Vagina (tissue), 2 donors: ENCODE measurements around the gene VWA3A. TPM values are rescaled to one million over a fixed set of nuclear protein-coding genes. Genes with fewer than 3 reads are reported as not detected.

Experiments used
- DNase-seq, 2 donors: peaks; one replicate each; pipeline ENCODE4 v3.0.0-alpha.2; 2017; ENCODE audit errors: extremely low spot score in 2 of 2
- H3K27ac ChIP-seq: fragments of 200-600 bp; sonication (generic); one replicate; pipeline ENCODE4 v1.5.1; 2019
- H3K27me3 ChIP-seq: fragments of 200-600 bp; sonication (generic); one replicate; pipeline ENCODE4 v1.5.1; 2019
- H3K36me3 ChIP-seq, 2 donors: fragments of 200-600 bp; sonication (generic); one replicate each; pipeline ENCODE4 v1.5.1; 2017 to 2019
- H3K4me1 ChIP-seq: fragments of 200-600 bp; sonication (generic); one replicate; pipeline ENCODE4 v1.5.1; 2019
- H3K4me3 ChIP-seq, 2 donors: fragments of 200-600 bp; sonication (generic); 1 replicate in 1 of 2; 2 replicates in 1 of 2; pipeline ENCODE4 v1.5.1; 2016 to 2019
- H3K9me3 ChIP-seq: fragments of 200-600 bp; sonication (generic); one replicate; pipeline ENCODE4 v1.5.1; 2019
- POLR2A ChIP-seq, 2 donors: fragments of 450-650 bp; IDR thresholded peaks; one replicate each; pipeline ENCODE4 v1.6.1; 2017; ENCODE audit warnings: antibody characterized with exemption in 2 of 2, mild to moderate bottlenecking in 2 of 2, moderate library complexity in 2 of 2
- POLR2AphosphoS5 ChIP-seq, 2 donors: sonication (generic); formaldehyde crosslinking; IDR thresholded peaks; one replicate each; pipeline ENCODE4 v1.9.0; 2017; ENCODE audit warnings: antibody characterized with exemption in 2 of 2, mild to moderate bottlenecking in 2 of 2, low read depth in 1 of 2; ENCODE audit not compliant: insufficient read depth in 1 of 2
- intact Hi-C: fragments of 100-400 bp; cut with DNase I; formaldehyde crosslinking; loops from one replicate; pipeline ENCODE4 v1.15.1; 2023
- total RNA-seq: library from RNA; depleted of rRNA; stranded (reverse); fragments of >200 nt; gene quantifications from one replicate; pipeline ENCODE4 v1.2.3, GENCODE V29; 2016
- TF ChIP-seq, protein P1 (sequence below), 3 experiments: fragments of 450-650 bp in 2 of 3; fragments of 200-600 bp in 1 of 3; sonication (generic) in 1 of 3; IDR thresholded peaks; one replicate each; pipeline ENCODE4 v1.5.1; 2017 to 2019; ENCODE audit warnings: antibody characterized with exemption in 3 of 3, mild to moderate bottlenecking in 2 of 3, moderate library complexity in 2 of 3

The VWA3A gene
- total RNA-seq, 1 donor from 2014 or later = not detected

DNA sequence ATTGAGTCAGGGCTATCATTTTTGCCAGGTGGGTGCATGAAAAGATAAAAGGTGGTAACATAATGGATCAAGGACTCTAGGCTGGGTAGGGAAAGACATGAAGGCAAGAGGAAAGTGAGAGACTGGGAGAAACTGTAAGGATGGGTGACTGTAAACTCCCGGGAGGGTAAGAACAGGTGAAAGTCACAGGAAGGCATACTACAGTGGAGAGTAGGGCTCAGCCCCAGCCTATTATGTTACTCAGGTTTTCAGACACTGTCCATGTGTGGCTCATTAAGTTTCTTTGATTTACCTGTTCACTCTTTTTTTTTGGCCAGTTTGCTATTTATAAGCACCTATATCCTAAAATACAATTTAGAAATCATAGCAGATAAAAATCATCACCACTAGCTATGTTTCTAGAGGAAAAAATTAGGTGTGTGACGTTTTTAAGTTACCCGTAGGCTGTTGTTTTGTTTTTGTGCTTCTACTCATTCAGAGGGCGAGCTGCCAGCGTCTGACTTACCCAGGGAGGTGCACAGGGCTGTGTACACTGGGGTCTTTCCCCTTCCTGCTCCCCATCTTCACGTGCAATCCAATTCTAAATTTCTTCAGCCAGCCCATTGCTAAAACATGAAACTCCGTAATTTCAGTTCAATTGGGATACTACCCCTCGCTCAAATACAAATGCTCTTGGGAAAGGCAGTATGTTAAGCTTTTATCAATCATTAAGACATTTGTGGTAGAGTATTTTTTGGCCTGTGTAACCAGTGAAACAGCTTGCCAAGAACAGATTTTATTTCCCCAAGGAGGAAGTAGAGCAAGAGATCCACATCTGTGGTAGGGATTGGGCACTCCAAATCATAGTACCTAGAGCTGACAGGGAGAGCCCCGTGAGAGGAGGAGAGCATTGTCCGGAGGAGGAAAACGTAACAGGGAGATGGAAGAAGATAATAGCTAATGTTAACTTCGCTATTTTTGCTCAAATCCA is 21.7 kb upstream of the VWA3A start:
- Histone ChIP-seq H3K36me3 (no peaks in the 10 kb centered on the region), H3K27me3 (no peaks in the 10 kb centered on the region), H3K4me1 (peaks cover 27% of the 10 kb centered on the region), H3K4me3 (no peak overlapping the region), H3K9me3 (no peaks in the 10 kb centered on the region), H3K27ac (peak overlapping the region; percentile 30)
- no peak for DNase-seq
- intact Hi-C loops = loop anchor here (5.0 kb wide), 1 partner anchor 68 kb away; the partner anchor contains the start of gene PDZD9
- TF ChIP-seq POLR2A (IDR thresholded peaks at IDR 0.05) (no peak), POLR2AphosphoS5 (IDR thresholded peaks at IDR 0.05; ENCODE audit: insufficient read depth in 1 of 2, low read depth in 1 of 2) (no peak)
- TF ChIP-seq, protein P1, sequence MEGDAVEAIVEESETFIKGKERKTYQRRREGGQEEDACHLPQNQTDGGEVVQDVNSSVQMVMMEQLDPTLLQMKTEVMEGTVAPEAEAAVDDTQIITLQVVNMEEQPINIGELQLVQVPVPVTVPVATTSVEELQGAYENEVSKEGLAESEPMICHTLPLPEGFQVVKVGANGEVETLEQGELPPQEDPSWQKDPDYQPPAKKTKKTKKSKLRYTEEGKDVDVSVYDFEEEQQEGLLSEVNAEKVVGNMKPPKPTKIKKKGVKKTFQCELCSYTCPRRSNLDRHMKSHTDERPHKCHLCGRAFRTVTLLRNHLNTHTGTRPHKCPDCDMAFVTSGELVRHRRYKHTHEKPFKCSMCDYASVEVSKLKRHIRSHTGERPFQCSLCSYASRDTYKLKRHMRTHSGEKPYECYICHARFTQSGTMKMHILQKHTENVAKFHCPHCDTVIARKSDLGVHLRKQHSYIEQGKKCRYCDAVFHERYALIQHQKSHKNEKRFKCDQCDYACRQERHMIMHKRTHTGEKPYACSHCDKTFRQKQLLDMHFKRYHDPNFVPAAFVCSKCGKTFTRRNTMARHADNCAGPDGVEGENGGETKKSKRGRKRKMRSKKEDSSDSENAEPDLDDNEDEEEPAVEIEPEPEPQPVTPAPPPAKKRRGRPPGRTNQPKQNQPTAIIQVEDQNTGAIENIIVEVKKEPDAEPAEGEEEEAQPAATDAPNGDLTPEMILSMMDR (IDR thresholded peaks at IDR 0.05) = no peak

DNA sequence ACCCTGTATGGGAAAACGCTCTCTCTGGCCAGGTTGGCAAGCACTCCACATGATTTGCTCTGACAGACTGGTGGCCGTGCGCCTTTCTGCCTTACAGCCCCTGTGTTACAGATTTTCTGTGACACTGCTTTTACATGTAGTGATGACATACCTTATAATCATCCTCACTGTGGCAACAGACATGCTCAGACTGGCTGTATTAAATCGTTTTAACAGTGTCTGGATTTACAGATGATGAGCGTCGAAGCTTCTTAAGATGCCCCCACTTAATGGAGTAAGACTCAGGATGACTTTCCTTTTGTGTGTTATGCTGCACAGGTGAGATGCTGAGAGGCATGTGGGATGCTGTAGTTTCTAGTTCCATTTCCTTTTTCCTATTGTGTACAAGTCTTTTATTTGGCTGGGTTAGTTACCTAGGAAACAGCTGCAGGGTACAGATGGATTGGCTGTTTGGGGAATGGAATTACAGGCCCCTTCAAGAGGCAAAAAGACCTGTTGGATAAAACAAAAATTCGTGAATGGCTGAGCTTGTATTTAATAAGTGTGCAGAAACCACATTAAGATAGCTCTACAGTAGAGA is 20.9 kb upstream of the VWA3A start:
- no peaks in the 10 kb centered on the region for H3K9me3 ChIP-seq
- peaks cover 27% of the 10 kb centered on the region for H3K4me1 ChIP-seq
- H3K36me3 ChIP-seq = no peaks in the 10 kb centered on the region
- TF ChIP-seq, protein P1 (IDR thresholded peaks at IDR 0.05) = no peak
- TF ChIP-seq POLR2AphosphoS5 (IDR thresholded peaks at IDR 0.05; ENCODE audit: insufficient read depth in 1 of 2, low read depth in 1 of 2) (no peak), POLR2A (IDR thresholded peaks at IDR 0.05) (no peak)
- no peaks in the 10 kb centered on the region for H3K27me3 ChIP-seq
- no peak for DNase-seq
- peak overlapping the region; percentile 30 for H3K27ac ChIP-seq
- intact Hi-C loops = loop anchor here (5.0 kb wide), 1 partner anchor 69 kb away; the partner anchor contains the start of gene PDZD9
- H3K4me3 ChIP-seq = no peak overlapping the region

- no peaks in the 10 kb centered on the region for H3K36me3 ChIP-seq
- TF ChIP-seq, protein P1 (IDR thresholded peaks at IDR 0.05) = no peak
- no peak for TF ChIP-seq POLR2A (IDR thresholded peaks at IDR 0.05)
- TF ChIP-seq POLR2AphosphoS5 (IDR thresholded peaks at IDR 0.05; ENCODE audit: insufficient read depth in 1 of 2, low read depth in 1 of 2) = no peak
- no peak for DNase-seq
- H3K4me1 ChIP-seq = peaks cover 27% of the 10 kb centered on the region
- no peak overlapping the region for H3K27ac ChIP-seq
- no peaks in the 10 kb centered on the region for H3K9me3 ChIP-seq
- intact Hi-C loops = loop anchor here (5.0 kb wide), 1 partner anchor 71 kb away; the partner anchor contains the start of gene PDZD9
- no peaks in the 10 kb centered on the region for H3K27me3 ChIP-seq
- no peak overlapping the region for H3K4me3 ChIP-seq
Observed at GRCh38 chr16:22073350-22073749, 19.0 kb upstream of the VWA3A start.

DNA sequence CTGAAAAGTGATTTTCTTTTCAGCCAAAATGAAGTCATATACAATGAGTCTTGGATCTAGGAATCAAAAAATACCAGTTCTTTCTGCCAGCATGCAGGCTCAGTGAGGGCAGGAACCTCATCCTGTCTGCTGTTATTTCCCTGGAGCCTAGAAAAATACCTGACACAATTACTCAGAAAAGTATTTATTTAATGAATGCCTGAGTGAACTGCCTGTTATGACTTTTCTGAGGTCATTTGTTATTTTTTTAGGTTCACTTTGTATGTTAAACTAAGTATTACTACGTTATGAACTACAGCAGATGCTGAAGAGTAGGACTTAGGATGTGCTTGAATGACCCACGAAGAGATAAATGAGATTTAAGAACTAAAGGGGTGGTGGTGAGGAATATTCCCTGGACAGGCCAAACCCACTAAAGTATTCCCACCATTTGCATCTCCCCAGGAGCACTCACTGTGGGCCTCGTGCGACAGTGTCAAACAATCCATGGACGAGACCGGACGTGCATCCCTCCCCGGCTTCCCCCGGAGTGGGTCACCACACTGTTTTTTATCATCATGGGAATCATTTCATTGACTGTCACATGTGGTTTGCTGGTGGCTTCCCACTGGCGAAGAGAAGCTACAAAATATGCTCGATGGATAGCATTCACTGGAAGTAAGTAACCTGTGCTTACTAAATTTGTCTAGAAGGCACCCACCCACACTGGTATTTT is 17.1 kb upstream of the VWA3A start:
- H3K27me3 ChIP-seq = no peaks in the 10 kb centered on the region
- TF ChIP-seq POLR2A (IDR thresholded peaks at IDR 0.05) = no peak
- no peak for TF ChIP-seq POLR2AphosphoS5 (IDR thresholded peaks at IDR 0.05; ENCODE audit: insufficient read depth in 1 of 2, low read depth in 1 of 2)
- TF ChIP-seq, protein P1 (IDR thresholded peaks at IDR 0.05) = no peak
- H3K4me1 ChIP-seq = peaks cover 16% of the 10 kb centered on the region
- intact Hi-C loops = no loop called here
- no peak overlapping the region for H3K27ac ChIP-seq
- no peaks in the 10 kb centered on the region for H3K36me3 ChIP-seq
- H3K4me3 ChIP-seq = no peak overlapping the region
- no peaks in the 10 kb centered on the region for H3K9me3 ChIP-seq
- DNase-seq = no peak
